IMR-90 (cell line): ENCODE results near the gene LLPH. TPM values are rescaled to one million over a fixed set of nuclear protein-coding genes. Genes with fewer than 3 reads are reported as not detected.

Experiments used
- ATAC-seq: fragments of 200-7000 bp; cut with Tn5 transposase; 2 replicates; pipeline ENCODE4 v1.9.1; 2020; ENCODE audit warnings: low read depth, mild to moderate bottlenecking, moderate library complexity
- BruUV-seq: library from RNA; stranded (reverse); fragments of 400-500 nt; replicated peaks from 2 replicates; lab custom pipeline; 2021; lab: Mats Ljungman, UMichigan
- CTCF ChIA-PET: fragments of 300-600 bp; formaldehyde crosslinking; extraction: SDS; loops from one replicate; lab custom pipeline; 2021; ENCODE audit warnings: antibody characterized with exemption; lab: Yijun Ruan, JAX
- POLR2A ChIA-PET: fragments of 300-600 bp; sonication (Branson Sonifier 250); formaldehyde crosslinking; loops from one replicate; lab custom pipeline; 2022; ENCODE audit warnings: antibody characterized with exemption; ENCODE audit not compliant: unreplicated experiment; lab: Charles Lee
- DNase-seq: peaks from one replicate; pipeline ENCODE4 v3.0.0; 2013
- H2AFZ ChIP-seq: replicated peaks from 2 replicates; pipeline ENCODE3; 2013; ENCODE audit warnings: low read length, mild to moderate bottlenecking; ENCODE audit not compliant: poor library complexity
- H2AK5ac ChIP-seq: 2 replicates; pipeline ENCODE4 v1.6.1; 2013; ENCODE audit warnings: low read depth, low read length, inconsistent platforms
- H2AK9ac ChIP-seq: replicated peaks from 2 replicates; pipeline ENCODE3; 2013; ENCODE audit warnings: mild to moderate bottlenecking, low read depth, low read length, moderate library complexity; ENCODE audit not compliant: poor library complexity
- H2BK120ac ChIP-seq: 2 replicates; pipeline ENCODE4 v1.6.1; 2013; ENCODE audit warnings: low read depth, low read length, inconsistent platforms
- H2BK15ac ChIP-seq: 3 replicates; pipeline ENCODE4 v1.6.1; 2013; ENCODE audit warnings: low read depth, low read length, inconsistent platforms
- H2BK20ac ChIP-seq: 2 replicates; pipeline ENCODE4 v1.6.1; 2013; ENCODE audit warnings: low read depth, mild to moderate bottlenecking, inconsistent platforms, low read length, moderate library complexity
- H2BK5ac ChIP-seq: 2 replicates; pipeline ENCODE4 v1.6.1; 2013; ENCODE audit warnings: mild to moderate bottlenecking, low read depth, low read length, inconsistent platforms; ENCODE audit not compliant: poor library complexity, severe bottlenecking
- H3K14ac ChIP-seq: replicated peaks from 2 replicates; pipeline ENCODE4 v1.6.1; 2013; ENCODE audit warnings: low read depth, low read length, inconsistent platforms
- H3K18ac ChIP-seq: 2 replicates; pipeline ENCODE4 v1.6.1; 2013; ENCODE audit warnings: low read depth, low read length, control low read depth
- H3K23ac ChIP-seq: 2 replicates; pipeline ENCODE4 v1.6.1; 2013; ENCODE audit warnings: low read depth, low read length, inconsistent platforms
- H3K27ac ChIP-seq: 2 replicates; pipeline ENCODE4 v1.5.1; 2013; ENCODE audit warnings: mild to moderate bottlenecking, control low read depth, low read length; ENCODE audit not compliant: insufficient read depth
- H3K27me3 ChIP-seq: 2 replicates; pipeline ENCODE4 v1.6.1; 2013; ENCODE audit warnings: low read length; ENCODE audit not compliant: control insufficient read depth, insufficient read depth
- H3K36me3 ChIP-seq: 2 replicates; pipeline ENCODE4 v1.6.1; 2013; ENCODE audit warnings: low read length, mixed read lengths; ENCODE audit not compliant: control insufficient read depth, insufficient read depth
- H3K4ac ChIP-seq: 2 replicates; pipeline ENCODE4 v1.6.1; 2013; ENCODE audit warnings: low read depth, low read length, inconsistent platforms
- H3K4me1 ChIP-seq: 2 replicates; pipeline ENCODE4 v1.6.1; 2013; ENCODE audit warnings: low read length, mixed read lengths; ENCODE audit not compliant: control insufficient read depth, insufficient read depth
- H3K4me2 ChIP-seq: 2 replicates; pipeline ENCODE4 v1.6.1; 2013; ENCODE audit warnings: low read depth, mild to moderate bottlenecking, control low read depth, low read length, moderate library complexity
- H3K4me3 ChIP-seq: 2 replicates; pipeline ENCODE4 v1.5.1; 2013; ENCODE audit warnings: low read depth, mild to moderate bottlenecking, control low read depth, low read length, moderate library complexity; ENCODE audit not compliant: insufficient read depth
- H3K56ac ChIP-seq: 2 replicates; pipeline ENCODE4 v1.6.1; 2013; ENCODE audit warnings: low read length, inconsistent platforms; ENCODE audit not compliant: insufficient read depth; ENCODE audit errors: extremely low read depth
- H3K79me1 ChIP-seq, 2 experiments: 2 replicates each; pipeline ENCODE4 v1.6.1; 2013; ENCODE audit warnings: low read length in 2 of 2, inconsistent platforms in 1 of 2, low read depth in 1 of 2
- H3K9ac ChIP-seq: 2 replicates; pipeline ENCODE4 v1.6.1; 2013; ENCODE audit warnings: low read depth, low read length, control low read depth
- H3K9me1 ChIP-seq: 2 replicates; pipeline ENCODE4 v1.6.1; 2013; ENCODE audit warnings: low read length, inconsistent platforms; ENCODE audit not compliant: insufficient read depth
- H3K9me3 ChIP-seq: 2 replicates; pipeline ENCODE4 v1.6.1; 2013; ENCODE audit warnings: low read length; ENCODE audit not compliant: control insufficient read depth, insufficient read depth
- H4K20me1 ChIP-seq: 2 replicates; pipeline ENCODE4 v1.6.1; 2013; ENCODE audit warnings: low read length, inconsistent platforms; ENCODE audit not compliant: insufficient read depth
- H4K5ac ChIP-seq: 2 replicates; pipeline ENCODE4 v1.6.1; 2013; ENCODE audit warnings: mild to moderate bottlenecking, low read depth, low read length, control low read depth
- H4K8ac ChIP-seq, 2 experiments: 2 replicates each; pipeline ENCODE4 v1.6.1; 2013; ENCODE audit warnings: low read depth in 2 of 2, low read length in 2 of 2, control low read depth in 1 of 2, inconsistent platforms in 1 of 2
- H4K91ac ChIP-seq: 2 replicates; pipeline ENCODE4 v1.6.1; 2013; ENCODE audit warnings: low read depth, low read length, inconsistent platforms; ENCODE audit not compliant: insufficient read depth
- BHLHE40 ChIP-seq: fragments of 150-350 bp; IDR thresholded peaks from 2 replicates; pipeline ENCODE4 v1.6.1; 2016; ENCODE audit warnings: mild to moderate bottlenecking, low read depth, low read length
- CEBPB ChIP-seq: IDR thresholded peaks from 2 replicates; pipeline ENCODE4 v1.6.1; 2012; ENCODE audit warnings: low read depth, low read length, improper control_type of control experiment
- CHD1 ChIP-seq: IDR thresholded peaks from 2 replicates; pipeline ENCODE4 v1.6.1; 2012; ENCODE audit warnings: low read depth, low read length, improper control_type of control experiment
- CTCF ChIP-seq: conservative IDR thresholded peaks from 2 replicates; pipeline ENCODE4 v1.5.1; 2012; ENCODE audit warnings: mild to moderate bottlenecking, low read depth, low read length, improper control_type of control experiment
- ELK1 ChIP-seq: fragments of 150-350 bp; IDR thresholded peaks from 2 replicates; pipeline ENCODE4 v1.6.1; 2016; ENCODE audit warnings: low read depth, mild to moderate bottlenecking, low read length, moderate library complexity, borderline replicate concordance
- FOS ChIP-seq: fragments of 150-350 bp; IDR thresholded peaks from 2 replicates; pipeline ENCODE4 v1.6.1; 2016; ENCODE audit warnings: low read depth, low read length
- MAZ ChIP-seq: IDR thresholded peaks from 2 replicates; pipeline ENCODE4 v1.6.1; 2012; ENCODE audit warnings: low read depth, mild to moderate bottlenecking, low read length, improper control_type of control experiment, moderate library complexity, borderline replicate concordance
- MXI1 ChIP-seq: IDR thresholded peaks from 2 replicates; pipeline ENCODE4 v1.6.1; 2012; ENCODE audit warnings: low read depth, mild to moderate bottlenecking, low read length, moderate library complexity, borderline replicate concordance
- NFE2L2 ChIP-seq: fragments of 150-350 bp; IDR thresholded peaks from 2 replicates; pipeline ENCODE4 v1.6.1; 2016; ENCODE audit warnings: low read depth, mild to moderate bottlenecking, low read length
- POLR2A ChIP-seq: IDR thresholded peaks from 2 replicates; pipeline ENCODE4 v1.6.1; 2012; ENCODE audit warnings: mild to moderate bottlenecking, low read depth, low read length
- RAD21 ChIP-seq: IDR thresholded peaks from 2 replicates; pipeline ENCODE4 v1.6.1; 2012; ENCODE audit warnings: low read length, improper control_type of control experiment
- RCOR1 ChIP-seq: IDR thresholded peaks from 2 replicates; pipeline ENCODE4 v1.6.1; 2012; ENCODE audit warnings: mild to moderate bottlenecking, low read length, improper control_type of control experiment; ENCODE audit not compliant: insufficient replicate concordance
- RFX5 ChIP-seq: IDR thresholded peaks from 2 replicates; pipeline ENCODE4 v1.8.0; 2012; ENCODE audit warnings: low read depth, mild to moderate bottlenecking, low read length, moderate library complexity
- SMC3 ChIP-seq: fragments of 150-350 bp; IDR thresholded peaks from 2 replicates; pipeline ENCODE4 v1.6.1; 2016; ENCODE audit warnings: low read depth, mild to moderate bottlenecking, antibody characterized with exemption, low read length, moderate library complexity
- WGBS, 2 experiments: methylation state at CpG; one replicate each; pipeline versions ENCODE4 v1.1.5 to v1.1.7; 2013; ENCODE audit warnings: missing lambda C conversion rate in 2 of 2; ENCODE audit not compliant: insufficient read length in 1 of 2; ENCODE audit errors: extremely low coverage in 2 of 2; 5-methylcytosine and 5-hydroxymethylcytosine counted together
- dilution Hi-C: fragments of 300-500 bp; cut with HindIII; formaldehyde crosslinking; loops from one replicate; pipeline ENCODE4 v1.14.3; 2018; ENCODE audit warnings: low sequenced_read_pairs; ENCODE audit not compliant: unreplicated experiment
- in situ Hi-C: fragments of 300-500 bp; cut with MboI; formaldehyde crosslinking; loops from 3 replicates; pipeline ENCODE4 v1.14.3; 2019; ENCODE audit warnings: low sequenced_read_pairs, inconsistent platforms, mixed read lengths
- intact Hi-C: fragments of 100-400 bp; cut with micrococcal nuclease; formaldehyde crosslinking; loops from 2 replicates; pipeline ENCODE4 v1.10.0; 2022
- polyA plus RNA-seq, 3 experiments: library from polyadenylated mRNA; depleted of rRNA; stranded (reverse); fragments of >200 nt; gene quantifications; 2 replicates each; pipeline ENCODE4 v1.2.3, GENCODE V29; 2012; ENCODE audit warnings: low replicate concordance in 1 of 3
- total RNA-seq: library from RNA; depleted of rRNA; stranded (reverse); fragments of >200 nt; gene quantifications from 2 replicates; pipeline ENCODE4 v1.2.3, GENCODE V29; 2012

The LLPH gene
- total and polyA plus RNA-seq, 2 of the 4 experiments (the other 2 are of a cell fraction): 2.7 to 17.0 TPM

GRCh38 chr12:66127650-66128049, 2.9 kb downstream of the LLPH start (continued):
- no peak for TF ChIP-seq MXI1
- no peak for TF ChIP-seq CEBPB
- no peak for TF ChIP-seq RAD21

- Histone ChIP-seq H3K14ac (no peak overlapping the region), H3K4me2 (no peak overlapping the region), H3K36me3 (peaks cover 15% of the 10 kb centered on the region), H3K27me3 (no peaks in the 10 kb centered on the region), H3K4ac (no peak overlapping the region), H3K79me1 (peaks cover 9 to 10% of the 10 kb centered on the region in 2 experiments; a peak in 3 of 4 replicates), H4K20me1 (no peaks in the 10 kb centered on the region; the same call in 1 of the 2 replicates), H3K9ac (no peak overlapping the region), H3K9me1 (peaks cover 7% of the 10 kb centered on the region; the same call in 1 of the 2 replicates), H3K18ac (no peak overlapping the region), H2BK15ac (no peak overlapping the region), H3K56ac (no peak overlapping the region), H2BK120ac (no peak overlapping the region), H2AK9ac (no peak overlapping the region), H2BK20ac (no peak overlapping the region), H3K27ac (no peak overlapping the region), H4K8ac (no peak overlapping the region), H3K4me3 (no peak overlapping the region), H4K91ac (no peak overlapping the region), H2BK5ac (no peak overlapping the region), H3K9me3 (no peaks in the 10 kb centered on the region), H2AFZ (no peak overlapping the region), H2AK5ac (no peak overlapping the region), H3K23ac (no peak overlapping the region), H4K5ac (no peak overlapping the region), H3K4me1 (no peaks in the 10 kb centered on the region)
- in situ Hi-C loops (no loop called here), intact Hi-C loops (no loop called here), dilution Hi-C loops (no loop called here)
- BruUV-seq: no TSS peak
- TF ChIP-seq CEBPB (no peak), CHD1 (no peak), MAZ (no peak), NFE2L2 (no peak), SMC3 (no peak), BHLHE40 (no peak), RCOR1 (no peak), POLR2A (no peak), ELK1 (no peak), CTCF (peak; percentile 15; the same call in 1 of the 2 replicates), FOS (no peak), RFX5 (no peak), RAD21 (0 out of 2 replicates have a peak, but pooled peaks have one; percentile 3), MXI1 (no peak)
- DNase-seq (no peak), ATAC-seq (no peak)
- ChIA-PET POLR2A (interaction anchor here (0.6 to 0.7 kb wide), 2 partner anchors 10 to 530 kb away, joined by 4 read pairs; partner anchors contain the start of gene LLPH), CTCF (no interaction called here)
- no CpG with 5 or more reads among the region's 1 CpG for WGBS, 2 experiments
Observed at GRCh38 chr12:66120477-66120876, 10.1 kb downstream of the LLPH start.
